Transverse colon (tissue), 4 donors: ENCODE measurements around the gene MID1. TPM values are rescaled to one million over a fixed set of nuclear protein-coding genes. Genes with fewer than 3 reads are reported as not detected.

ENCODE experiments used
- DNase-seq: peaks from one replicate; pipeline ENCODE4 v3.0.0-alpha.2; 2019
- H3K27ac ChIP-seq, 4 donors: fragments of 200-600 bp; sonication (generic); 2 replicates each; pipeline ENCODE4 v1.5.1; 2016 to 2018; ENCODE audit warnings: inconsistent platforms in 4 of 4
- H3K27me3 ChIP-seq: fragments of 200-600 bp; sonication (generic); 2 replicates; pipeline ENCODE4 v1.5.1; 2017; ENCODE audit warnings: inconsistent platforms
- H3K36me3 ChIP-seq, 4 donors: fragments of 200-600 bp; sonication (generic); 2 replicates each; pipeline ENCODE4 v1.5.1; 2017 to 2019; ENCODE audit warnings: inconsistent platforms in 4 of 4
- H3K4me1 ChIP-seq, 4 donors: fragments of 200-600 bp; sonication (generic); 2 replicates each; pipeline ENCODE4 v1.5.1; 2017 to 2020; ENCODE audit warnings: inconsistent platforms in 4 of 4
- H3K4me3 ChIP-seq, 4 donors: fragments of 200-600 bp; sonication (generic); 1 replicate in 1 of 4; 2 replicates in 3 of 4; pipeline versions ENCODE4 v1.5.1 to v1.6.1; 2017 to 2019; ENCODE audit warnings: inconsistent platforms in 4 of 4
- H3K9me3 ChIP-seq, 2 donors: fragments of 200-600 bp; sonication (generic); 2 replicates each; pipeline ENCODE4 v1.5.1; 2017 to 2019; ENCODE audit warnings: inconsistent platforms in 2 of 2
- CTCF ChIP-seq, 5 experiments: fragments of 200-600 bp in 3 of 5; fragments of 450-650 bp in 2 of 5; sonication (generic) in 3 of 5; IDR thresholded peaks; 1 replicate in 2 of 5; 2 replicates in 3 of 5; pipeline ENCODE4 v1.5.1; 2016 to 2017; ENCODE audit warnings: antibody characterized with exemption in 5 of 5, inconsistent platforms in 3 of 5, mild to moderate bottlenecking in 2 of 5, moderate library complexity in 1 of 5
- EP300 ChIP-seq: sonication (generic); formaldehyde crosslinking; IDR thresholded peaks from one replicate; pipeline ENCODE4 v1.6.1; 2017; ENCODE audit warnings: antibody characterized with exemption, low read depth
- POLR2A ChIP-seq: fragments of 450-650 bp; IDR thresholded peaks from one replicate; pipeline ENCODE4 v1.6.1; 2016; ENCODE audit warnings: antibody characterized with exemption, mild to moderate bottlenecking, moderate library complexity
- POLR2AphosphoS5 ChIP-seq, 3 donors: sonication (generic); formaldehyde crosslinking; IDR thresholded peaks; one replicate each; pipeline ENCODE4 v1.6.1; 2016; ENCODE audit warnings: antibody characterized with exemption in 3 of 3
- WGBS, 2 donors: methylation state at CpG; one replicate each; pipeline ENCODE4 v1.1.5; 2018; ENCODE audit warnings: low coverage in 1 of 2; 5-methylcytosine and 5-hydroxymethylcytosine counted together
- in situ Hi-C, 4 donors: fragments of 200-750 bp; cut with MboI; loops; one replicate each; pipeline versions ENCODE4 v1.15.0 to v1.15.1; 2017; ENCODE audit warnings: low sequenced_read_pairs in 3 of 4, low pct_ligation_motif_present in 1 of 4, low pct_unique_long_range_greater_than_20kb in 1 of 4
- intact Hi-C: fragments of 100-400 bp; cut with DNase I; formaldehyde crosslinking; loops from one replicate; pipeline ENCODE4 v1.15.1; 2023; ENCODE audit warnings: low total_unique reads
- total RNA-seq, 4 donors: library from RNA; depleted of rRNA; stranded (reverse); fragments of >200 nt; gene quantifications; one replicate each; pipeline ENCODE4 v1.1.0, GENCODE V29; 2016

Gene MID1
- total RNA-seq, 4 donors from 2014 or later: 27.0 to 85.2 (median 37.7) TPM

DNA sequence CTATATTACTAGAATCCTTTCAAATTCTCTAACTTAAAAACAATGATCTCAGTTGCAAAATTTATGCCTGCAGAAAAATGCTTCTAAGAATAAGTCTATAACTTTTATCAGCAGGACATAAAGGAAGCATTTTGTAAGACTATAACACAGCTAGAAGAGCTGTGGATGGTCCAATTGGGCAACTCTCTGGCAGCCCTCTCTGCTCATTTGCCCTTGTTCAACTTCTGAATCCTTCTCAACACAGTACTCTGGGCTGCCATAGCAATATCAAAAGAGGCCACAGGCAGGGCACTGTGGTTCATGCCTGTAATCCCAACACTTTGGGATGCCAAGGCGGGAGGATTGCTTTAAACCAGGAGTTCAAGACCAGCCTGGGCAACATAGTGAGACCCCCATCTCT is 88.5 kb downstream of the MID1 start:
- intact Hi-C loops (no loop called here), in situ Hi-C loops (no loop called here)
- no peak for DNase-seq
- H3K9me3 ChIP-seq: no peaks in the 10 kb centered on the region
- H3K4me1 ChIP-seq: no peaks in the 10 kb centered on the region
- H3K27ac ChIP-seq: no peak overlapping the region
- H3K36me3 ChIP-seq: peaks cover 0 to 2% (median 0%) of the 10 kb centered on the region in 4 donors
- 70% methylated on average over 1 of the region's 1 CpG; no CpG with 5 or more reads in 1 of the 2 donors for WGBS, 2 donors
- no peaks in the 10 kb centered on the region for H3K27me3 ChIP-seq
- TF ChIP-seq POLR2A (no peak), EP300 (no peak), POLR2AphosphoS5 (IDR thresholded peaks at IDR 0.05) (no peak), CTCF (IDR thresholded peaks at IDR 0.05) (no peak)
- no peak overlapping the region for H3K4me3 ChIP-seq

- H3K4me3 ChIP-seq: no peak overlapping the region
- no peak for DNase-seq
- WGBS, 2 donors: 52 to 60% methylated on average over 1 to 4 of the region's 4 CpGs
- no peaks in the 10 kb centered on the region for H3K27me3 ChIP-seq
- TF ChIP-seq CTCF (IDR thresholded peaks at IDR 0.05) (no peak), POLR2AphosphoS5 (IDR thresholded peaks at IDR 0.05) (no peak), POLR2A (no peak), EP300 (no peak)
- intact Hi-C loops (no loop called here), in situ Hi-C loops (no loop called here)
- peaks cover 0 to 2% (median 0%) of the 10 kb centered on the region in 4 donors for H3K36me3 ChIP-seq
- no peak overlapping the region for H3K27ac ChIP-seq
- no peaks in the 10 kb centered on the region for H3K4me1 ChIP-seq
- H3K9me3 ChIP-seq: no peaks in the 10 kb centered on the region
These were observed 91.0 kb downstream of the MID1 start for GRCh38 chrX:10529344-10529743.

DNA sequence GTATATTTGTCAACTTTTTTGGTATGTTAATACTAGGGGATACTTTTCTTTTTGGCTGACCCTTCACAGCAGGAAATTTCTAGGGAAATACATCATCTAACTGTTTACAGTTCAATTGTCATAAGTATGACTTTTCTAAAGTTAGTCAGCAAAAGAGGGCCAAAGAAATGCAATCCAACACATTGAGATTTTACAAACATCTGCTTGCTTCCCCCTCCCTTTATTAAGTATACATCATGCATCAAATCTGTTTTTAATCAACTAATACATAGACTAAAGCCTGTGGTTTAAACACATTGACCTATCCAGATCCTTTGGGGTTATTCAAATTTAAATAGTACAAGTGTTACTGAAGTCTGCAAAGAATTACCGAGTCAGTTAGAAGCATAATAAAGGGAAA is 93.9 kb downstream of the MID1 start:
- Histone ChIP-seq H3K4me3 (no peak overlapping the region), H3K27me3 (no peaks in the 10 kb centered on the region), H3K27ac (no peak overlapping the region), H3K9me3 (no peaks in the 10 kb centered on the region), H3K4me1 (no peaks in the 10 kb centered on the region), H3K36me3 (peaks cover 0 to 2% (median 0%) of the 10 kb centered on the region in 4 donors)
- no peak for DNase-seq
- in situ Hi-C loops (no loop called here), intact Hi-C loops (no loop called here)
- WGBS, 2 donors: 47% methylated on average over 1 of the region's 1 CpG; no CpG with 5 or more reads in 1 of the 2 donors
- TF ChIP-seq POLR2A (no peak), POLR2AphosphoS5 (IDR thresholded peaks at IDR 0.05) (no peak), EP300 (no peak), CTCF (IDR thresholded peaks at IDR 0.05) (no peak)

GRCh38 chrX:10525381-10526120 is 94.8 kb downstream of the MID1 start:
- no peak for DNase-seq

More at GRCh38 chrX:10525381-10526120, 94.8 kb downstream of the MID1 start:
- H3K27me3 ChIP-seq: no peaks in the 10 kb centered on the region
- H3K4me3 ChIP-seq: no peak overlapping the region
- peaks cover 0 to 2% (median 0%) of the 10 kb centered on the region in 4 donors for H3K36me3 ChIP-seq
- H3K4me1 ChIP-seq: no peaks in the 10 kb centered on the region
- WGBS, 2 donors: 72 to 80% methylated on average over 1 to 6 of the region's 6 CpGs
- in situ Hi-C loops (no loop called here), intact Hi-C loops (no loop called here)
- H3K9me3 ChIP-seq: no peaks in the 10 kb centered on the region
- H3K27ac ChIP-seq: no peak overlapping the region
- TF ChIP-seq CTCF (IDR thresholded peaks at IDR 0.05) (no peak), EP300 (no peak), POLR2AphosphoS5 (IDR thresholded peaks at IDR 0.05) (no peak), POLR2A (no peak)
